Right lobe of liver (tissue), 4 donors: Measurements from ENCODE around the gene IL24.

Experiments used
- POLR2A ChIP-seq: fragments of 450-650 bp; IDR thresholded peaks from one replicate; pipeline ENCODE4 v1.6.1; 2017; ENCODE audit warnings: antibody characterized with exemption, mild to moderate bottlenecking
- TF ChIP-seq, protein P1 (sequence below), 4 donors: fragments of 200-600 bp in 3 of 4; fragments of 450-650 bp in 1 of 4; IDR thresholded peaks; one replicate each; pipeline versions ENCODE4 v1.5.1 to v1.8.0; 2016 to 2022; ENCODE audit warnings: antibody characterized with exemption in 4 of 4, mild to moderate bottlenecking in 2 of 4
- donor health status: DM: no; HTN: no; CAD: no.
- donor health status: DM: no; HTN: no; CAD: no.
- donor health status: DM: no; HTN: yes; CAD: no.

DNA sequence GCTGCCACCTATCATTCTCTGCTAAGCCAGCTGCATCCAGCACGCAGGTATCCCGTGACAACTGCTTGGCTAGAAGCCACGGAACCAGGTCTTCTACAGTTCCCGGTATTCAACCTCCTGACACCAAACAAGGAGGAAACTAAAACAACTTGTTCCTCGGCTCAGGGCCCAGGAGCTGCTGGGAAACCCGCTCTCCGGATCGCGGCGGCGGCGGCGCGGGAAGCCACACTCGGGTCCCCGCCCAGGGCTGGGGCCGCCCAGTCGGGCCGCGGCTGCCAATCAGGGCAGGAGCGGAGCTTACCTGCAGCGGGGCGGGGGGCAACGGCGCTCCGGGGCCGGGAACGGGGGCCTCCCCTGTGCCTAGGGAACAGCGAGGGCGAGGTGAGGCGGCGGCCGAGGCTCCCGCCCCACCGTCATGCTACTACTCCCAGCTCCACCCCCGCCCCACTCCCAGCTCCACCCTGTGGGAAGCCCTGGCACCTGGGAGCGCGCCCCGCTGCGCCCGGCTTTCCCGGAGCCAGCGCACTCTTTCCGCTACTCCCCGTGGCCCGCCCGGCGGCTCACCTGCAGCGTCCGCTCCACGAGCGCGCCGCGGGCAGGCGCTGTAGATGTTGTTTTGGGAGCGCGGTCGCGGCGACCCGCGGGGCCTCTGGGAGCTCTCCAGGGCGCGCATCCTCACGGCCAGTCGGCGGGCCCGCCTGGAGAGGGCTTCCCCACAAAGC lies 12.1 kb downstream of the IL24 start:
- TF ChIP-seq, protein P1, sequence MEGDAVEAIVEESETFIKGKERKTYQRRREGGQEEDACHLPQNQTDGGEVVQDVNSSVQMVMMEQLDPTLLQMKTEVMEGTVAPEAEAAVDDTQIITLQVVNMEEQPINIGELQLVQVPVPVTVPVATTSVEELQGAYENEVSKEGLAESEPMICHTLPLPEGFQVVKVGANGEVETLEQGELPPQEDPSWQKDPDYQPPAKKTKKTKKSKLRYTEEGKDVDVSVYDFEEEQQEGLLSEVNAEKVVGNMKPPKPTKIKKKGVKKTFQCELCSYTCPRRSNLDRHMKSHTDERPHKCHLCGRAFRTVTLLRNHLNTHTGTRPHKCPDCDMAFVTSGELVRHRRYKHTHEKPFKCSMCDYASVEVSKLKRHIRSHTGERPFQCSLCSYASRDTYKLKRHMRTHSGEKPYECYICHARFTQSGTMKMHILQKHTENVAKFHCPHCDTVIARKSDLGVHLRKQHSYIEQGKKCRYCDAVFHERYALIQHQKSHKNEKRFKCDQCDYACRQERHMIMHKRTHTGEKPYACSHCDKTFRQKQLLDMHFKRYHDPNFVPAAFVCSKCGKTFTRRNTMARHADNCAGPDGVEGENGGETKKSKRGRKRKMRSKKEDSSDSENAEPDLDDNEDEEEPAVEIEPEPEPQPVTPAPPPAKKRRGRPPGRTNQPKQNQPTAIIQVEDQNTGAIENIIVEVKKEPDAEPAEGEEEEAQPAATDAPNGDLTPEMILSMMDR (IDR thresholded peaks at IDR 0.05), result no peak
- no peak for TF ChIP-seq POLR2A
